Stimulated activated CD8-positive, alpha-beta memory T cell treated with anti-CD3 and anti-CD28 coated beads, Interleukin-4, amount 100 ng/mL, for 24 hours (primary cell): Measurements from ENCODE around the gene PPP1R3D.

ENCODE experiments used
- DNase-seq: peaks from one replicate; pipeline ENCODE4 v3.0.0-alpha.2; 2020; ENCODE audit warnings: low read depth

The PPP1R3D gene

GRCh38 chr20:59948212-59948611 is 8.1 kb upstream of the PPP1R3D start:
- no peak for DNase-seq

GRCh38 chr20:59947376-59947775 is 7.3 kb upstream of the PPP1R3D start:
- no peak for DNase-seq

GRCh38 chr20:59945731-59946130 is 5.6 kb upstream of the PPP1R3D start:
- no peak for DNase-seq

- no peak for DNase-seq
These were observed 5.1 kb upstream of the PPP1R3D start for GRCh38 chr20:59945175-59945574.

- DNase-seq = no peak
These were observed 4.6 kb upstream of the PPP1R3D start for GRCh38 chr20:59944726-59945125.

- DNase-seq = no peak
These were observed 2.1 kb upstream of the PPP1R3D start for GRCh38 chr20:59942245-59942644.

- no peak for DNase-seq
These were observed 820 bp upstream of the PPP1R3D start for GRCh38 chr20:59940956-59941294.

- DNase-seq = no peak
These were observed 301 bp downstream of the PPP1R3D start for GRCh38 chr20:59939879-59940128.

GRCh38 chr20:59939052-59939878 is 840 bp downstream of the PPP1R3D start:
- DNase-seq = no peak

GRCh38 chr20:59938696-59939051 is 1.4 kb downstream of the PPP1R3D start:
- no peak for DNase-seq

GRCh38 chr20:59938221-59938620 is 1.9 kb downstream of the PPP1R3D start:
- no peak for DNase-seq

- DNase-seq = no peak
These were observed 3.0 kb downstream of the PPP1R3D start for GRCh38 chr20:59937150-59937549.

- DNase-seq = no peak
These were observed 3.7 kb downstream of the PPP1R3D start for GRCh38 chr20:59936409-59936808.

GRCh38 chr20:59935457-59936185 is 4.5 kb downstream of the PPP1R3D start:
- no peak for DNase-seq

- DNase-seq = peak; percentile 70
These were observed 6.1 kb downstream of the PPP1R3D start for GRCh38 chr20:59933849-59934585.

- DNase-seq = peak; percentile 44
These were observed 6.7 kb downstream of the PPP1R3D start, which contains the start of gene SYCP2 for GRCh38 chr20:59933296-59933848. Gene SYCP2 (minus strand): TSS chr20:59933637. CDS start chr20:59922413, 11,224 bp downstream.

GRCh38 chr20:59932616-59933295 is 7.3 kb downstream of the PPP1R3D start:
- DNase-seq = no peak

- no peak for DNase-seq
These were observed 8.4 kb downstream of the PPP1R3D start for GRCh38 chr20:59931511-59932312.

GRCh38 chr20:59925899-59926298 is 14.2 kb downstream of the PPP1R3D start:
- DNase-seq = no peak

GRCh38 chr20:59925359-59925758 is 14.7 kb downstream of the PPP1R3D start:
- no peak for DNase-seq

- DNase-seq = no peak
These were observed 16.6 kb downstream of the PPP1R3D start for GRCh38 chr20:59923514-59923913.
